GM23248 (cell line): ENCODE data around the gene ETV6.

Experiments used
- EZH2 ChIP-seq: fragments of 200-600 bp; sonication (generic); IDR thresholded peaks from 2 replicates; pipeline ENCODE4 v1.6.1; 2018; ENCODE audit warnings: antibody characterized with exemption, mild to moderate bottlenecking; ENCODE audit not compliant: insufficient read depth, poor library complexity, severe bottlenecking
- EZH2phosphoT487 ChIP-seq: fragments of 200-600 bp; sonication (generic); IDR thresholded peaks from 2 replicates; pipeline ENCODE4 v1.6.1; 2018; ENCODE audit warnings: antibody characterized with exemption, moderate library complexity, mild to moderate bottlenecking, low read depth; ENCODE audit not compliant: insufficient read depth

GRCh38 chr12:11769723-11770514 is 120.4 kb downstream of the ETV6 start:
- no peak for TF ChIP-seq EZH2
- TF ChIP-seq EZH2phosphoT487 = no peak
